ENCODE data around the gene ATAT1.
A peak's percentile ranks its signal among the peaks of the same experiment; 100 is the strongest.

Gene ATAT1

DNA sequence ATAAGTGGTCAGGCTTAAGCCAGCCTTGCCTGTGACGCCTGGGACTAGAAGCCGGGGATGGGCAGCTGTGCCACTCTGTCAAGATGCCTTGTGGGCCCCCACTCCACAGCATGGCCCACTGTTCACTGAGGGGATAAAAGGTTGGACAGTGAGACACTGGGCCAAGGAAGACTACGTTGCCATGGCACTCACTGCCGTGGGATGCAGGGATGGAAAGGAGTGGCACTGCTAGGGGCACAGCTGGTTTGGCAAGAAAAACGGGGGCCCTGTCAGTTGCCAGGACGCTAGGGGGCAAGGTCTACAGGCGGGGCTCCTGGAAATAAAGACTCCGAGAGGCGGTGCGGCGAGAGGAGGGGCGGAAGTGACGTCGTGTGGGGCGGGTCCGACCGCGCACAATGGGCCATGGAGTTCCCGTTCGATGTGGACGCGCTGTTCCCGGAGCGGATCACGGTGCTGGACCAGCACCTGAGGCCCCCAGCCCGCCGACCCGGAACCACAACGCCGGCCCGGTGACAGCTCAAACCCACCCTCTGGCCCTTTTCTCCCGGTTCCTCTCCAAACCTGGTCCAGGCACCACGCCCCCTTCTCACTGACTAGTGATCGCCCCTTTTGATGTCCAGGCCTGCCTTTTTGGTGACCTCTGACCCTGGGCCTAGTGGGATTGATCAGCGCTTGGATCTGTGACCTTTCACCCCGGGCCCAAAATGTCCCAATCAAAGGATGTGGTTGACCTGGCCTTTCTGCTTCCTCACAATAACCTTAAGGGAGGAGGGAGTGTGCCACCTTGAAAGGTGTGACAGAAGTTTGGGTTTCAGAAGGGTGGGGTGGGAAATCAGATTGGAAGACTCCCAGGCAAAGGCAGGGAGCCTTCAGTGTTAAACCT, at the start of gene ATAT1:
Gene ATAT1 (plus strand): TSS at position 391 of the 883 bp plus-strand sequence.
- peak; percentile 62 to 79 (median 77) for DNase-seq

DNA sequence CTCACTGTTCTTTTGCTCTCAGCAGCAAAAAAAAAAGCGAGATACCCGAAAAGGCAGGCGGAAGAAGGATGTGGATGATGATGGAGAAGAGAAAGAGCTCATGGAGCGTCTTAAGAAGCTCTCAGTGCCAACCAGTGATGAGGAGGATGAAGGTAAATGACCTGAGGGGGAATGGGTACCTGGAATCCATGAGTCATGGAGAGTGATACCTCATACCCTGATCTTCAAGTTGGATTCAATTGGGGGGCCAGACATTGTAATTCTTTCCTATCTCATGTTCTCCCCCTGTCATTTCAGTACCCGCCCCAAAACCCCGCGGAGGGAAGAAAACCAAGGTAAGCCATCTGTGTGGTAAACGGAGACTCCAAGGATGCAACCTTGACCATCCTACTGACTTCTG, 48.6 kb upstream of the ATAT1 start:
- no peak for DNase-seq

DNA sequence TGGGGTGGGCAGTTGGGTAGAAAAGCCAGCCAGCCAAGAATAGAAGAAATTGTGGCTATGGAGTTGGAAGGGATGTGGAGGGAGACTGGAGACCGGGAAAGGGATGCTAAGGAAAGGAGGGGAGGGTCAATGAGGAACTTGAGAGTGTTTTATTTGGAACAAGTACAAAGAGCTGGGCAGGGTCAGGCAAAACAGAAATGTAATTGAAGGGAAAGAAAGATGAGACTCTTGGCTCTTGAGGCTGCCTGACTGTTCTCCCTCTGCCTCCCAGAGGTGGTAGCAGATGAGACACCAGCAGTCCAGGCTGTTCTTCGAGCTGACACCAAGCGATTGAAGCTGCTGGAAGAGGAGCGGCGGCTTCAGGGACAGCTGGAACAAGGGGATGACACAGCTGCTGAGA, 42.8 kb upstream of the ATAT1 start:
- no peak for DNase-seq

DNA sequence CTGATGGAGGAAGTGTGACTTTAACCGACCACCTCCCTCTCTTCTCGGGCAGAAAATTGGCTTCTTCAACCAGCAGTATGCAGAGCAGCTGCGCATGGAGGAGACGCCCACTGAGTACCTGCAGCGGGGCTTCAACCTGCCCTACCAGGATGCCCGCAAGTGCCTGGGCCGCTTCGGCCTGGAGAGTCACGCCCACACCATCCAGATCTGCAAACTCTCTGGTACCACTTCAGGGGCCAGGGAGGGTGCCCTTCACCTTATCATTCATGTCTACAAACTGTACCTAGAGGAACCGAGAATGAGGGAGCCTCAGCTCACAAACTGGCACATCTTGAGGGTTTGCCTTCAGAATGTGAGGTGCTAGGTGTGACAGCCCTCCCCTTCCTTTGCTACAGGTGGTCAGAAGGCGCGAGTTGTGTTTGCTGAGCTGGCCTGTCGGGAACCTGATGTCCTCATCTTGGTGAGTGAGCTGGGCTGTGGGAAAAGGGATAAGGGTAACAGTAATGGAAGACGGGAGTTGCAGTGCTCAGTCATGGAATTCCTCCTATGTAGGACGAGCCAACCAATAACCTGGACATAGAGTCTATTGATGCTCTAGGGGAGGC, 36.8 kb upstream of the ATAT1 start:
- no peak for DNase-seq

DNA sequence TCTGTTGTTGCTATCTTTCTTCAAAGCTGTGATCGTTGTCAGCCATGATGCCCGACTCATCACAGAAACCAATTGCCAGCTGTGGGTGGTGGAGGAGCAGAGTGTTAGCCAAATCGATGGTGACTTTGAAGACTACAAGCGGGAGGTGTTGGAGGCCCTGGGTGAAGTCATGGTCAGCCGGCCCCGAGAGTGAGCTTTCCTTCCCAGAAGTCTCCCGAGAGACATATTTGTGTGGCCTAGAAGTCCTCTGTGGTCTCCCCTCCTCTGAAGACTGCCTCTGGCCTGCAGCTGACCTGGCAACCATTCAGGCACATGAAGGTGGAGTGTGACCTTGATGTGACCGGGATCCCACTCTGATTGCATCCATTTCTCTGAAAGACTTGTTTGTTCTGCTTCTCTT, 36.2 kb upstream of the ATAT1 start:
- no peak for DNase-seq

DNA sequence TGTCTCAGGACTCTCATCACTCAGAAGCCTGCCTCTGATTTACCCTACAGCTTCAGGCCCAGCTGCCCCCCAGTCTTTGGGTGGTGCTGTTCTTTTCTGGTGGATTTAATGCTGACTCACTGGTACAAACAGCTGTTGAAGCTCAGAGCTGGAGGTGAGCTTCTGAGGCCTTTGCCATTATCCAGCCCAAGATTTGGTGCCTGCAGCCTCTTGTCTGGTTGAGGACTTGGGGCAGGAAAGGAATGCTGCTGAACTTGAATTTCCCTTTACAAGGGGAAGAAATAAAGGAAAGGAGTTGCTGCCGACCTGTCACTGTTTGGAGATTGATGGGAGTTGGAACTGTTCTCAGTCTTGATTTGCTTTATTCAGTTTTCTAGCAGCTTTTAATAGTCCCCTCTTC, 35.7 kb upstream of the ATAT1 start:
- no peak for DNase-seq

DNA sequence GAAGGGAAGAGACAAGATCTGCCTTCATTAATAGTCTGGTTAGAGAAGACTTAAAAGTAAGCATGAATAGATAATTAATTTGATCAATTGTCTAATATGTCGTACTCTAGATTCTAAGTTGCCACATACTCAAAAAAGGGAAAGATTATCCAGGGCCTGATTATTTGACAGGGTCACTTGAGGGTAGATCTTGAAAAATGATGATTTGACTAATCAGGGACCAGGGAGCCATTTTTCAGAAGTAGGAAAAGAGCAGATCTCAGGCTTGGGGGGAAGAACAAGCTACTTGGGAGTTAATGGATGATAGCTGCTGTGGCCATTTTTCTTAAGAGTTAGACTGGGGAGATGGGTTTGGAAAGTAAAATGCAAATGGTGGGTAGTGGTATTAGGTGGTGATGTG, 34.4 kb upstream of the ATAT1 start:
- DNase-seq, result no peak

DNA sequence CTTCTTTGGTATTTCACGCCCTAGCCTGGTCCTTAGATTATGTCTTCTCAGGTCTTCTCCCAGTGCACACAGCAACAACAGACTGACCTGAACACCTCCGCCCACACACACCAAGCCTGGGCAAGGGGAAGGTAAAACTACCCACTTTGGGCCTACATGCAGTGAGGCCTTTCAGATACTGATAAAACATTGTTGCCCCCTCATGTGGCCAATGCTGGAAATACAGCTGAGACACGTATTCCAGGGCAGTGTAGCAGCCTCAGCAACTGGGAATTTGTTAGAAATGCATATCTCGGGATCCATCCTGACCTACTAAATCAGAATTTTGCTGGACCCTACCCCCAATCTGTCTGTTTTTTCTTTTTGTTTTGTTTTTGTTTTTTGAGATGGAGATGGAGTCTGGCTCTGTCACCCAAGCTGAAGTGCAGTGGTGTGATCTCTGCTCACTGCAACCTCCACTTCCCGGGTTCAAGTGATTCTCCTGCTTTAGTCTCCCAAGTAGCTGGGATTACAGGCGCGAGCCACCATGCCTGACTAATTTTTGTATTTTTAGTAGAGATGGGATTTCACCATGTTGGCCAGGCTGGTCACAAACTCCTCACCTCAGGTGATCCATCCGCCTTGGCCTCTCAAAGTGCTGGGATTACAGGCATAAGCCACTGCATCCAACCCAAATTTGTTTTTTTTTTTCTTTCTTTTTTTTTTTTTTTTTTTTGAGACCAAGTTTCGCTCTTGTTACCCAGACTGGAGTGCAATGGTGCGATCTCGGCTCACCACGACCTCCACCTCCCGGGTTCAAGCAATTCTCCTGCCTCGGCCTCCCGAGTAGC, 29.1 kb upstream of the ATAT1 start:
- peak; percentile 57 to 76 (median 75) for DNase-seq

DNA sequence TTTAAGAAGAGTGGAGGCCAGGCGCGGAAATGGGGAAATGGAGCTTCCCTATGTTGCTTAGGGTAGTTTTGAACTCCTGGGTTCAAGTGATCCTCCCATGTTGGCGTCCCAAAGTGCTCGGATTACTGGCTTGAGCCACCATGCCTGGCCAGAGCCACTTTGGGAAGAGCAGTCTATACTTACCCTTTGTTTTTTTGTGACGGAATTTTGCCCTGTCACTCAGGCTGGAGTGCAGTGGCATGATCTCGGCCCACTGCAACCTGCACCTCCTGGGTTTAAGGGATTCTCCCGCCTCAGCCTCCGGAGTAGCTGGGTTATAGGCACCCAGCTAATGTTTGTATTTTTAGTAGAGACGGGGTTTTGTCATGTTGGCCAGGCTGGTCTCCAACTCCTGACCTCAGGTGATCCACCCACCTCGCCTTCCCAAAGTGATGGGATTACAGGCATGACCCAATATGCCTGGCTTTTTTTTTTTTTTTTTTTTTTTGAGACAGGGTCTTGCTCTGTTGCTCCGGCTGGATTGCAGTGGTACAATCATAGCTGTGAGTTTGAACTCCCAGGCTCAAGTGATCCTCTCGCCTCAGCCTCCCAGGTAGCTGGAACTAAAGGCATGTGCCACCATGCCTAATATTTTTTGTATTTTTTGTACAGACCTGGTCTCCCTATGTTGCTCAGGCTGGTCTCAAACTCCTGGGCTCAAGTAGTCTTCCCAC, 27.6 kb upstream of the ATAT1 start:
- DNase-seq, result peak in 1 of 3 experiments; percentile 10

DNA sequence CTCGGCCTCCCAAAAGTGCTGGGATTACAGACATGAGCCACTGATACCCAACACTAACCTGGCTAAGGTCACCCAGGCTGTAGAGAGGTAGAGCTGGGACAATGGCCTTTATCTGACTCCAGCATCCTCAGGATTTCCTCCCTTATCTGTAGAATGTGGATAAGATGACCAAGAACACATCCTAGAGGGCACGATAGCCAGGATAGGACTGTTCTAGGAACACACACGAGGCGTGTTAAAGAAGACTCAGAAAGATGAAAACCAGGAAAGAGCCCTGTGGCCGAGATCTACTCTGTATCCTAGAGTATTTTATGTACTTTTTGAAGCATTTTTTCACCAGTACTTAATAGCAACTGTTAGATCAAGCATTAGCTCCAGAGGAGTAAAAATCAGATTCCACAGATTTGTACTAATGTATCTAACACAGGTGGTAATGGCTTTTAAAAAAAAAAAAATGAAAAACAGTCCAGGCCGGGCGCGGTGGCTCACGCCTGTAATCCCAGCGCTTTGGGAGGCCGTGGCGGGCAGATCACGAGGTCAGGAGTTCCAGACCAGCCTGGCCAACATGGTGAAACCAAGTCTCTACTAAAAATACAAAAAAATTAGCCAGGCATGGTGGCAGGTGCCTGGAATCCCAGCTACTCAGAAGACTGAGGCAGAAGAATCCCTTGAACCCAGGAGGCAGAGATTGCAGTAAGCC, 26.9 kb upstream of the ATAT1 start:
- peak in 1 of 3 experiments; percentile 10 for DNase-seq

DNA sequence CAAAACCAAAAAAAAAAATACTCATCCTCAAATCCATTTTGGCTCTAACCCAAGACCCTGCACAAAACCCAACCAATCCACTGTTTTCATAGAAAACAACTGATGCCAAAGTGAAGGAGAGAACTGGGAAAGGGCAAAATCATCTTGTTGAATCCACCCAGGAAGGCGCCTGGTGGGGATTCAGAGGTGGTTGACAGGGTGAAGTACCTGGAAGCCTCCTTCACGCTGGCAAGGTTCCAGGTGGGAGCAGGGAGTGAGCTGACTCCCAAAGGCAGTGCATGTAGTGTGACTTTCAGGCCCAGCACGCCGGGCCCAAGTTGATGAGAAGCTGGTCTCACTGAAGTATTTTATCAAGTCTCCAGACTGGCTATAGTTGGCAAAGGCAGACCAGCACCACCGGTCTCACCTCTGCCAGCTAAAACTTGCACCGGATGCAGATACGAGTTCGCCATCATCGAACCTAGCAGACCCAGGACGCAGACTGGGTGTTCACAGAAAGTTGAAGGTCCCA, 26.2 kb upstream of the ATAT1 start:
- peak in 1 of 3 experiments; percentile 22 for DNase-seq

DNA sequence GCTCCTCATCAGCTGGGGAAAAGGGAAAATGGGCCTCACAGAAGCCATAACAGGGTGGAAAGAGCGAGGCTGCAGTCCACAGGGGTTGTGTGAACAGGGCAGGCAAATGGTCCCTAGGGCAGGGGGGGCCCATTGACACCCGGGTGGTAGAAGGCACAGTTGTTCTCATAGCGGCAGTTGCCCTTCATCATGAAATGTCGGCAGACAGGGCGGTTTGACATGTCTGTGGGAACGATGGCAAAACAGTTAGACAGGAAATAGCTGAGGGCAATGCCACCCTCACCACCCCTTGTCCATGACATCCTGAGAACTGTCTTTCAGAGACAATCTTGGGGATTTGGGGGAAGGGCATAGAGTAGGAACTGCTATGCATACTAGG, 25.2 kb upstream of the ATAT1 start:
- no peak for DNase-seq

DNA sequence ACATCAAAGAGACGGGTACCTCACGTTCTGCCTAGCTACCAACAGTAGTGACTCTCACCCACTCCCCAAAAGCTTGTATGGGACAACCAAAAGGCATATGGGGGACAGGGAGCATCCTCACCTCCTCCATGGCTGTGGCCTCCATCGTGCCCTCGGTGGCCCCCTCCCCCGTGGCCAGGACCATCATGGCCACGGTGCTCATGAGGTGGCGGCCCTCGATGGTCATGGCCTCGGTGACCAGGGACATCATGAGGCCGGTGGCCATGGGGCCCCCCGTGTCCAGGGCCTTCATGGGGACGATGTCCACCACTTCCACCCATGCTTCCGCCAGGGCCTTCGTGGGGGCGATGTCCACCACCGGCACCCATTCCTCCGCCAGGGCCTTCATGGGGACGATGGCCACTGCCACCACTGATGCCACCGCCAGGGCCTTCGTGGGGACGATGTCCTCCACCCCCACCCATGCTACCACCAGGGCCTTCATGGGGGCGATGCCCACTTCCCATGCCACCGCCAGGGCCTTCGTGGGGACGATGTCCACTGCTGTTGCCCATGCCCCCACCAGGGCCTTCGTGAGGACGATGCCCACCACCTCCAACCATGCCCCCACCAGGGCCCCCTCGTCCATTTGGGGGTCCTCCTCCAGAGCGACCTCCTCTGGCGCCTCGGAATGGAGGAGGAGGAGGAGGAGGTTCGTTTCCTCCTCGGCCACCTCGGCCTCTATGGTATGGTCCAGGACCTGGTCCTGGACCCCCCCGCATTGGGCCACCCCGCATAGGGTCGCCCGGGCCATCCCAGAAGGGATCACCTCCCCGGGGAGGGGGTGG, 24.6 kb upstream of the ATAT1 start:
- DNase-seq, result no peak

DNA sequence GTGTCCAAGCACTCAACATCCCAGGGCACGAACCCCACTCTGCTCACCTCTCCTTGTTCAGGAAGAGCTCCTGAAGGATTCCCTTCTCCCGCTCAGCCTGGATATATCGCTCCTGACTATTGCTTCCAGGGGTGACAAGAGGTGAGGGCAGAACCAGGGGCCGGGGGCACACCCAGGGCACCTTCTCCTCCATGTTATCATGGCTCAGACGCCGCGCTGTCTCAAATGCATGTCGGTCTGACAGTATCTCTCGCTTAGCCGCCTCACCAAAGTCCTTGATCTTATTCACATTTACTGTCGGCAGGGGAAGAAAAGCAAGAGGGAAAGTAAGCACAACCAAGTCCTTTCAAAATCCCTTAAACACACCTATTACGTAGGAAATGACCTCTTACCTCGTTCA, 22.7 kb upstream of the ATAT1 start:
- DNase-seq, result no peak

DNA sequence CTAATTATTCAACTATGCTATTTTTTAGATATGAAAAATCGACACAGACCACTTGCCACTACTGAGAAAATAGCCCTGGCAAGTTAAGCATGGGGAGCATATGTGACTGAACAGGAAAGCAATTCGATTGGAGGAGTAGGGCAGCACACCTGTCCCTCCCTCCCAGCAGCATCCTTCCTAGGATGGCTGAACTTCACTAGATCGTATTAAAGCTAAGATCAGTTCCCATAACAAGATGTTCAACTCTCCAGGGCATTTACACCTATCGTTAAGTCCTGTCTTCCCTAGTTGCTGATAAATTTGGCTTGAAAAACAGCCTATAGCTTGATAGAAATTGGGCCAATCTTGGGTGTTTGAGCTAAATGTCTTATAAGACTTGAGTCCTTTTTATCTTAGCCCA, 16.6 kb upstream of the ATAT1 start:
- no peak for DNase-seq

DNA sequence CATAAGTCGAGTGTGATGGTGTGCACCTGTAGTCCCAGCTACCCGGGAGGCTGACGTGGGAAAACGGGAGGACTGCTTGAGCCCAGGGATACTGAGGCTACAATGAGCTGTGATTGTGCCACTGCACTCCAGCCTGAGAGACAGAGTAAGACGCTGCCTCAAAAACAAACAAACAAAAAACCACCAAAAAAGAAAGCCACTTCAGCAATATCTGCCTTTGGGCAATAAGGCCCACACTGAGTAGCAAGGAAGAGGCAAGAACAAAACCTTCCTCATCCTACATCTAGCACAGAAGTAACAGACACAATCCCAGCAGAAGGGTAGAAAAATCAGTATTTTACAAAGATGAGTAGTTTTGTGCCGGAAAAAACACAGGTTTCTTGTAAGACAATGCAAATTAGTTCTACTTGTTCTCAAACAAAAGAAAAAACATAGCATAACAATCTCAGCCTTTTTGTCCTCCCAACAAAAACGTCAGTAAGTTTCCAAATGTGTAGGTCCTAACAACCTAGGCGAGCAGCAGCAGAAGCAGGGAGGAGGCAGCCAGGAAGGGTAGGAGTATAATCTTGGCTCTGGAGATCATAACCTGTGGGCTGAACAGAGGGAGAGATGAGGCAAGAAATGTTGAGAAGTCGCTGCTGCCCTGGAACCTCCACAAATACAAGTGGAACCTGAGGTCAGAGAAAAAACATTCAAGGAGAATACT, 15.4 kb upstream of the ATAT1 start:
- DNase-seq, result no peak

DNA sequence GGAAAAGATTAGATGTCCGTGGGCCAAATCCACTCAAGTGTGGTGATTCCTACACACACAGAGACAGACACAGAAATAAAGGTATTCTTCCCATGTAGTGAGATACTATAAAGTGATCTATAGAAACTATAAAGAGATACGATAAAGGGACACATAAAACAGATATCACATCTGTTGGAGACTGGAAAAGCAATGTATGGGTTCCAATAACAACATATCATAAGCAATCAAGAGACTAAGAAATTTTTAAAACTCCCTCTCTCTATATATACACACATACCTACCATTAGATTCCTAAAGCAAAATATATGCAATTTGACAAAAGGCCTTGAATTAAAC, 14.8 kb upstream of the ATAT1 start:
- no peak for DNase-seq

DNA sequence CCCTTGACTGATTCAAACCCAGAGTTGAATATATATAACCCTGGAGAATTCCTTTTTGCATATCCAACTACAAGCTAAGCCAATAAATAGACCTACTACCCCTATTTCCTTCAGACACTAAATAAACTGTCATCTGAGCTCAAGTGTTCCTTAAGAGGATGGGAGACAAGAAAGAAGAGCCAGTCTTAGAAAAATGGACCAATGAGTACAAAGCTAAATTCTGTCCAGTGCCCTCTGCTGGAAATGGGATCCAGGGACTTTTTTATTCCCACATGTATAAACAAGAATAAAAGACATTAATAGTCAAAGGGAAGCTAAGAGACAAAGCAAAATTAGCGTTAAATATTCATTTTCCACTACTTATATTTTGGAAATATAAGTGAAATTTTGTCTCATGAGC, 14.5 kb upstream of the ATAT1 start:
- peak in 1 of 3 experiments; percentile 28 for DNase-seq

DNA sequence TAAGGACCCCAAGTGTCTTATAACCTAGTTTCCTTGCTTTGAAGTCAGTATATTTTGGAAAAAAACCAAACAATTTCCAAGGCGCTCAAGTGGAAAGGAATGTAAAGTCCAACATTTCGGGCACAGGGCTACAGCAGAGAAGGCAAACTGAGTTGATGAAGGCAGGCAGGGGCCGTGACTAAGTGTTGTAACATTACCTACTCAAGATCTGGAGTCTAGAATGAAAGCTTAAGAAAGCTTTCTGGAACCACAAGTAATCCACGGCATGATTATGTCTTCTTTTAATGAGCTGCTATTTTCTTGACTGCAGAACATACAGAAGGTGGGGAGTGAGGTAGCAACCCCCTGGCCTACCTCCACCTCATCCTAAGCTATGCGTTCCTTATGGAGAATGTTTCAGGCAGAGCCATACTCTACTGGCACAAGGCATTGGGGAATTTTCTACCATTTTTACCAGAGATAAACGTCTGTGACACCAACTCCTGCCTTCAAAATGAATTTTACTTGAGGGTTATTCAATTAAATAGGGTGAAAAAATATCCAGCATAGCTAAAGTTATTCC, 13.9 kb upstream of the ATAT1 start:
- DNase-seq, result no peak
